CD4-positive, alpha-beta T cell treated with Interleukin-12 subunit alpha and Interleukin-12 subunit beta, for 1 hour (primary cell): Measurements from ENCODE around the gene TBC1D5.
"Not testable (repeated sequence)": the region's sequence is repeated elsewhere in the genome, so short reads cannot be mapped to it uniquely, and the experiment has no call there.

Source experiments
- DNase-seq: peaks from one replicate; pipeline ENCODE4 v3.0.0-alpha.2; 2020

Gene TBC1D5

DNA sequence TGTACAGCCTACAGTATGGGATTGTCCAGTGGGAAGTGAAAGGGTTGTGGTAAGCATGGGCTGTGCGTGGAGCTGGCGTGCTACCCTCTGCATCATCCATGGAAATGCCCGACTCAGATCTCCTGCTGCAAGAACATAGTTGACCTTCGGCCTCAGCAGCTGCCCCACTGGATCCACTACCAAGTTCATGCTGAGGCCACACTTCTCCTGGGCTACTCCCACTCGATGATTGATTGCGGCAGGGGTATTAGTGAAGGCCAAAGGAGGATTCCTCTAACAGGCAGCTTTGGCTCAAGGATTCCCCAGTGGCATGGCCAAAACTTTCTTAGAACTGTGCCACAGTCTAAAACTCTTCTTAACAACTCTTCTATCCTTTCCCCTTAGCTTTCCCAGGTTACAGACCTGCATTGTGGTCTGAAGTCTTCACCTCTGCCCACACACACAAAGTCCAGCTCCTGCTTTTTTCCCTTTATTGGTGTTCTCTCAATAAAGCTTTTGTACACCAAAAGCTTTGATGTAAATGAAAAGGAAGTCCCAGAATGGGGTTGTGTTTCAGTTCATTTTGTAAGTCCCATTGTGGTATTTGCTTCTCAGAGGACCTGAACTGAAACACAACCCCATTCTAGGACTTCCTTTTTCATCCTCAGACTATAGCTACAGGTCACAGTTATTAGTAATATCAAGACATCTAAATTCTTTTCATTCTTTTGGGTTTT lies 4.9 kb upstream of the TBC1D5 start:
- no peak for DNase-seq

DNA sequence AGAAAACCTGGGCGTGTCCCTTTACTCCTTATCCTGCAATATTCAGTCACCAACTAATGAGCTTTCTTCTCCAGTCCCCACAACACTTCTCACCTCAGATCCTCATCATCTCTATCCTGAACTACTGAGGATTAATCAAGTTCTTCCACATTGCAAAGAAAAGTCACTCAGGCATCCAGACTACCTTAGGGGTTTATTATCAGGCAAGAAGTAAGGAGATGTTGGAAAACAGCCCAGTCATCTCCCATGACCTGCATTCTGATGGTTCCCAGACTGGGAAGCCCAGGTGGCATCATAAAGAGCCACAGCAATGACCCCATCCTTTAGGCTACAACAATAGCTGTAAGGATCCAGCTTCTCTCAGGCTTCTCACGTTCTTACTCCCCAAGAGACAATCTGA lies 3.5 kb upstream of the TBC1D5 start:
- DNase-seq, result no peak

DNA sequence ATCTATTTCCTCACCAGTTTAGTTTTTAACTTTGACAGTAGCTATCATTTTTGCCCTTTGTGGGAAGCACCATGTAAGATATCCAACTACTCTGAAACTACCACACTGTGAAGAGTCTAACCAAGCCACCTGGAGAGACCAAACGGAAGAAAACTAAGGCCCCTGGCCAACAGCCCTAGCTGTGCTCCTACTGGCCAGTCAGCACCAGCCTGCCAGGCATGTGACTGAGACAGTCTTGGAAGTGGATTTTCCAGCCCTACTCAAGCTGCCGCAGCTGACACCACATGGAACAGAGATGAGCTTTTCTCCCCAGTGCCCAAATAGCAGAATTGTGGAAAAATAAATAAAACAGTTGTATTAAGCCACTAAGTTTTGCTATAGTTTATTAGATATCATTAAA lies 2.9 kb upstream of the TBC1D5 start:
- DNase-seq, result no peak

DNA sequence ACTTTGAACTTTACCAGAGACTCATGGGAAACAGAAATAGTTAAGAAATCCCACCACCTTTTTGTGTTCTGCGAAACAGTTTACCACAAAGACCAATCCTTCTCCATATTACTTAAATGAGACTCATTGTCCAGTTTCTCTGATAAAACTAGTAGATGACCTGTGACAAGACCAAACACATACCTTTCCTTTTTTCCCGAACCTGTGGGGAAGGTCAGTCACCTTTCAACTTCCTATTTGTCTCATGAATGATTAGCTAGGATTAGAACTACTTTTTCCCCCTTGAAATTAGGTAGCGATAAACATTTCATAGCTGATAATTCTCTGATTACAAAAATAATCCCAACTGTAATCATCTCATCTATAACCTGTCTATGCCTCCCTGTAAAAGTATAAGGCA lies 2.3 kb upstream of the TBC1D5 start:
- DNase-seq, result no peak

DNA sequence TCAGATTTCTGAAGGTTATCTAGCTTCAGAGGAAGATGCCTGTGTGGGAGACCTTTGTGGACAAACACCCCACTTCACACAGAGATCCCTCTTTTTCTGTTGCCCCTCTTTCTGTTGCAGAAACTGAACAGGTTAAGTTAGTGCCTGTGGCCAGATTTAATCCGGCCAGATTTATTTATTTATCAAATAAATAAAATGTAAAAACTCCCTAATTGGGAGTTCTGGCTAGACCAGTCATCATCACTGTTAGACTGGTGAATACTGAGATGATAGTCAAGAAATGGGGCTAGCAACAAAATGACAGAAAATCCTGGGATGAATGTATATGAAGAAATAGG lies 1.2 kb upstream of the TBC1D5 start:
- no peak for DNase-seq

DNA sequence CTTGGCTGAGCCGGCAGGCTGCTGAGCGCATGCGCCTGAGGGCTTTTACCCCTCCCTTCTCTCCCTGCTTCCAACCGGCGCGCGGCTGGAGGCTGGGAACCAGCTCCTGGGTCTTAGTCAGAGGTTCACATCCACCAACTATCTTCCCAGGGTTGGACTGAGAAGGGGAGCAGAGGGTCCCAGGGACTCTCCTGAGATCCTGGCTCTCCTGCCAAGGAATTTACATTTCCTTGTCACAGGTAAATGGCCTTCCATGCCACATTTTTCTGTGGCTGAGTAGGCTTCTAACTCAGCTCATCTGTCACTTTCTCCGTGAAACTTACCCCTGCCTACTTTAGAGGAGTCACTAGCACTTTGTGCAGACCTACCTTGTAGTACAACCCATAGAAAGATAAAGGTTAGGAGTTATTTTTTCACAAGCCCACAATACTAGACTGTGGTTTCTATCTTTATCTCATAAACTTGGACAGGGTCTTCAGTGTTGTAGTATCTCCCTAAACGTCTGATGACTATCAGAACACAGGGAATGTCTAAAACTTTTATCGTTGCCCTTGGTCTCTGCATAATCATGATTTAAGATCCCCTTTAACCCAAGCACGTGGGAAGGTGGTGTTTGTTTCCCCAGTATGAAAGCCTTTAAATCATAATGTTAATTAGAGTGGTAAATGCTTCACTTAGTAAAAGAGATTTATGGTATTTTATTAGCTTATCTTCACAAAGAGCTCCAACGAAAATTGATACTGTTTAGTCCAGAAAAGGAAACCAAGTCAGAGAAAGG lies 638 bp upstream of the TBC1D5 start:
- no peak for DNase-seq

DNA sequence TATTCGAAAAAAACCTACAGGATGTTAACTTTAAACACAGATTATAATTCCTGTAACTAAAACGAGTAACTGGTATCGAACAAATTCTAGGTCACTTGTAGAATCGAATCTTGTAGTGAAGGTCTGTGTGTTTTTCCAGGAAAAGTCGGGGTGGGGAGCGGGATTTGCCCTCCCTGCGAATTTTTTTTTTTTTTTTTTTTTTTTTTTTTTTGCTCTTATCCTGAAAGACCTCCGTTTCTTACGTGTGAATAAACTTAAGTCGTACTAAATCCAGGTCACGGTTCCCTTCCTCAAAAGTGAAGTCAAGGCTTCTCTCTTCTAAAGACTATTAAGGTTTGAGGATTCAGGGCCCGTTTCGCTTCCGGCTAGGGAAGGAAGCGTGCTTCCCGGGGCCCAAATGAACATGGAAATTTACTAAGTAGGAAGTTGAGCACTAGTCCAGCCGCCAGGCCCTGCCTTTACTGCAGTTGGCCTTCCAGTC lies 770 bp downstream of the TBC1D5 start:
- no peak for DNase-seq

DNA sequence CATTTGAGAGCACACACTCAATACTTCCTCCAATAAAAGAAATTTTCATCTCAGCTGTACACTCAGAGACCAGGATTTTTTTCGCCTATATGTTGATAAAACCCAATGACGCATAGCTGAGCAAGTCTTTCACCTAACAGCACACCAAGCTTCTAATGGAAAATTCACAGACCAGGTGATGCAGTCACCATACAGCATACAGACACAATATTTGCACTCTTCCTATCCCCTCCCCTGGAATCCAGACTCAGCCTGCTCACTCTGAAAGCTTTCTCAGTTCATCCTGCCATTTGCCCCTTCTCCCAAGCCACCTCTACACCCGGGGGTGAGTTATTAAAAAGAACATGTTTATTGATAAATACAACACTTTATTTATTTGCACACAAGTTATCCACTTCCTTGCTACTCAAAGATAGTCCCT lies 1.7 kb downstream of the TBC1D5 start:
- DNase-seq, result no peak

DNA sequence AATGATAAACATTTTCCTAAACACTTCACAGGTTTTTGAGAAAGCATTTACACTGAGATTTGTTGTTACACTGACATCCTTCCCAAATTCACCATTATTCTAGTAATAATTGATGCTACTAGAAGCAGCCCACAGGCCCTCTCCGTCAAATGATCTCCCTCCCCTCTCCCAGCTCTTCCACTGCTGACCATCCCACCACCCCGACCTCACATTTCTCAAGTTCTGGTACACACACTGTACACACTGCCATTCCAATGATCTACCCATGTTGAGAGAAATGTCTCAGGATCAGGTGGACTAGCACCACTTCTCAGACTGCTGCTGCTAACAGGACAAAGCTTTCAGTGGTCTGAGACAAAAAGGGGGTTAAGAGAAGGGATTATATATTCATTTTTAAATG lies 3.5 kb downstream of the TBC1D5 start:
- no peak for DNase-seq

DNA sequence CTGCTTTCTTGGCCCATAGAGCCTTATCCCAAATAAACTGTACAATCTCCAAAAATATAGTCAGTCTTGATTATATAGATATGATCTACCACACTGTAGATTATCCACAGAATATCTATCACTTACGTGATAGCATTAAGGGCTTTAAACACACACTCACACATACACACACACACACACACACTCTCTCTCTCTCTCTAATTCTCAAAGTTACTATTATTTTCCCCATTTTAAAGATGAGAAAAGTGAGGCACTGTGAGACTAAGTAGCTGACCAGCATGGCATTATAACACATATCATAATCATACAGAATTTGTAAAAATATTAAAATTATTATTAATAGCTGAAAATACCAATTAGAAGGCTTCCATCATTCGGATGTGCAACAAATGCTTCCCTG lies 4.2 kb downstream of the TBC1D5 start:
- DNase-seq, result no peak

DNA sequence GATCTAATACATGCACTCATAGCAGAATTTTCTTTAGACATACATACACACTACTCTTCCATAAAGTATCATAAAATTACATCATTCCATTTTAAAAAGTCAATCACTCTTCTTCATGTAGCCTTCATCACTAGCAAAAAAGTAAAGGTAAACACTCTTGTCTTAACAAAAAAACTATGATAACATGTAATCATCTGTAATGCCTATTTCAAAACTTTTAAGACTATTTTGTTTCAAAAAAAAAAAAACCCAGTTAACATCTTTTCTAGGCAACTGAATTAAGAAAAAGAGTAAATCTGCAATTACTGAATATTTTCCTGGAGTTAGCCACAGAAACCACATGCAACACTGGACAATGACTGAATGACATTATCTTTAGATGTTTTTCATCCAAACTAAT lies 4.8 kb downstream of the TBC1D5 start:
- no peak for DNase-seq

DNA sequence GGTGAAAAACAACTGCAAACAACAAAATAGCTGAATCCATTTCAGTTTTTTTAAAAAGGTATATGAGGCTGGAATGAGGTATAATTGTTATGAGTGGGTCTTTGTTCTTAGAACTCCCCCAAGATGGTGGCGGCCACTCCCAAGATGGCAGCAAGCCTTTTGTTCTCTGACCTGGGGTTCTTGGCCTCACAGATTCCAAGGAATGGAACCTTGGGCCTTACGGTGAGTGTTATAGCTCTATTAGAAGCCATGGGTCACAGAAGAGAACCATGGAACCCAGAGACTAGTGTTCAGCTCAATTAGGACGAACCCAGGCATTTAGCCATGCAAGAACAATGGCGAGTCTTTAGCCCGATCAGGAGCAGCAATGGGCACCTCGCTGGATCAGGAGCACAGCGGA lies 7.1 kb downstream of the TBC1D5 start:
- DNase-seq, result not testable (repeated sequence)

DNA sequence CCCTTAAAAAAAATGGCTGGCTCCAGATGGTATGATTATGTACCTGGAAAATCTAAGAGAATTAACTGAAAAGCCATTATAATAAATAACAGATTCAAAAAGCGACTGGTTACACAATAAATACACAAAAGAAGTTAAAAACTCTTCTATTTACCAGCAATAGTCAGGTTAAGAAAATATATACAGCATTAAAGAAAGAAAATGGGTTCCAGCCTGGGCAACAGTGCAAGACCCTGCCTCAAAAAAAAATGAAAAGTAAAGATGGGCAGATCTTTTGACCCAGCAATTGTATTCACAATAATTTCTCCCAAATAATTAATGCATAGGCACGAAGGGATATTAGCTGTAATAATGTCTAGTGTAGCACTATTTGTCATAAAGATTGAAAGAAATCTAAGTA lies 8.7 kb downstream of the TBC1D5 start:
- no peak for DNase-seq

DNA sequence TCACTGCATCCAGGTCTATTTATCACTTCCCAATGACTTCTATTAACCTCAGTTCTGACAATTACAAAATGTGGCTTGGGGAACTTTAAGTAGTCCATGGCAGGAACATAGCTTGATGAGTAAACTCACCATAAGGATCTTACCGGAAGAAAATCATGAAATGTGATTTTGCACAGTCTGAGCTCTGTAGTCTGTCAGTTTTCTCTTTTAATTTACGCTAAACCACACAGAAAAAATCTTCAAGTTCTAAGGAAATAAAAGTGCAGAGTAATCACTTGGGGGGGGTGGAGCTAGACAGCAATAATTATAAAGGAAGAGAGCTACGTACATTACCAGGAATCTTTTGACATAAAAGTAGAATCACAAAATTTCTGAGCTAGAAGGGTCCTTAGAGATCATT lies 9.2 kb downstream of the TBC1D5 start:
- no peak for DNase-seq

DNA sequence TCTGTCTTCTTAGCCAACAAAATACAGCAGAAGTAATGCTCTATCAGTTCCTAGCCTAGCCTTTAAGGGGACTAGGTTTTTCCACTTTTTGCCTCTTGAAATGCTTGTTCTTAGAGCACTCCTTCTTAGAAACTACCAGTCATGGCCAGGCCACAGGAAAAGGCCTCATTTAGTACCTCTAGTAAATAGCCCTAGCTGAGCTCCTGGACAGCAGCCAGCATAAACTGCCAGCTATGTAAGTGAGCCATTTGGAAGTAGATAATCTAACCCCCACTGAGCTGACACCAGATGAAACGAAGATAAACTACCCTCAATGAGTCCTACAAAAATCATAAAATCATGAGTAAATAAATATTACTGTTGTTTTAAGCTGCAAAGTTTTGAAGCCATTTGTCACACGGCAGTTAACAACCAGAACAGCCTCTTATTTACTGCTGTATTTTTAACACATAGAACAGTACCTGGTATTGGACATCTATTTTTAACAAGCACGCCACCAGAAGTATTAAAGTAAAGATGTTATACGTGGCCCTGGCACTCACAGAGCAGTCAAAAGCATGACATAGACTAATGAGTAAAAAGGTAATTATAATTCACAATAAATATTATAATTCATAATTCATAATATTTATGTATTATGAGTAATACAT lies 12.0 kb downstream of the TBC1D5 start:
- no peak for DNase-seq

DNA sequence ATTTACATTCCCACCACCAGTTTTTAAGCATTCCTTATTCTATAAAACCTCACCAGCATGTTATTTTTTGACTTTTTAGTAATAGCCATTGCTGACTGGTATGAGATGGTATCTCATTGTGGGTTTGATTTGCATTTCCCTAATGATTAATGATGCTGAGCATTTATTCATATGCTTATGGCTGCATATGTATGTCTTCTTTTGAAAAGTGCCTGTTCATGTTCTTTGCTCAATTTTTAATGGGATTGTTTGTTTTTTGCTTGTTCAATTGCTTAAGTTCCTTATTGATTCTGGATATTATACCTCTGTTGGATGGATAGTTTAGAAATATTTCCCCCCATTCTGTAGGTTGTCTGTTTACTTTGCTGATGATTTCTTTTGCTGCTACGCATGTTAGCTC lies 16.1 kb downstream of the TBC1D5 start:
- DNase-seq, result no peak

DNA sequence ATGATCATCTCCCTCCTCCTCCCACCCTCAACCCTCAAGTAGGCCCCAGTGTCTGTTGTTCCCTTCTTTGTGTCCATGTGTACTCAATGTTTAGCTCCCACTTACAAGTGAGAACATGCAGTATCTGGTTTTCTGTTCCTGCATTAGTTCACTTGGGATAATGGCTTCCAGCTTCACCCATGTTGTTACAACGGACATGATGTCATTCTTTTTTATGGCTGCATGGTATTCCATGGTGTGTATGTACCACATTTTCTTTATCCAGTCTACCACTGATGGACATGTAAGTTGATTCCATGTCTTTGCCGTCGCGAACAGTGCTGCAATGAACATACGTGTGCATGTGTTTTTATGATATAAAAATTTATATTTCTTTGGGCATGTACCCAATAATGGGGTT lies 16.6 kb downstream of the TBC1D5 start:
- not testable (repeated sequence) for DNase-seq

DNA sequence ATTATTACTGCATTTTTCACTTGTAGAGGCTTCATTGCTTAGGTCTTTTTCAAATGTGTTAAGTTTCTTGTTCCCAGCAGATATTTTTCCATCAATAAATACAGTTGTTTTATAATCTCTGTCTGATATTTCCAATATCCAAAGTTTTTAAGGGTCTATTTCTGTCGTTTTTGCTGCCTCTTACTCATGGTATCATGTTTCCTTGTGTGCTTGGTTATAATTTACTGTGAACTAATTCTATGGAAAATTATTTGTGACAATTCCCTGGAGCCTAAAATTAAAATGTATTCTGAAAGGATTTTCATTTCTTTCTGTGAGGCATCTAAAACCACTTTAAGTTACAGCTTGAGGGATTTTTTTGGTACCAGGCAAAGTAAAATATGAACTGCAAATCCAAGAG lies 17.5 kb downstream of the TBC1D5 start:
- DNase-seq, result no peak

DNA sequence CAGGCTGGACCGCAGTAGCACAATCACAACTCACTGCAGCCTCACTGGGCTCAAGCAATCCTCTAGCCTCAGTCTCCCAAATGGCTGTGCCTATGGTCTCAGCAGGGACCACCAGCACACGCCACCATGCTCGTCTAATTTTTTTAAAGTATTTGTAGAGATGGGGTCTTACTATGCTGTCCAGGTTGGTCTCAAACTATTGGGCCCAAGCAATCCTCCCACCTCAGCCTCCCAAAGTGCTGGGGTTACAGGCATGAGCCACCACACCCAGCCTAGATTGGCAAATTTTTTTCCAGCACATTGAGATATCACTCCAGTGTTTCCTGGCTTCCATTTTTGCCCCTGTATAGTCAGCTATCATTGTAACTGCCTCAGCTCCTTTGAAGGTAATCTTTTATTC lies 18.3 kb downstream of the TBC1D5 start:
- no peak for DNase-seq

DNA sequence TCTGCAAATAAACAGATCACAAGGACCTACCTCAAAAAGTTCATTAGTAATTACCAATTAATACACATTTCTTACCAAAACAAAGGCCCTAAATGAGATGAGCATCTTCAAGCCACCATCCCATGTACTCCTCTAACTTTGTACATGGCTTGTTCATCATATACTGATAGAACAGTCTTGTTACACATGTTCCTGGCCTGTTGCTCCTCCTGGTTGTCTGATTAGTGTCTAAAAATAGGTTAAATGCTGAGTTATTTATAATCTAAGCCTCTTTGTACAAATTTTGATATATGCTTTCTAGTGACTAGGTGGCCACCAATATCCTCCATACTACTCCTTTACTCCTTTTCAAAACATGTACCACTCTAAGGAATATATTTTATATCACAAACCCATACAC lies 25.0 kb downstream of the TBC1D5 start:
- DNase-seq, result no peak

DNA sequence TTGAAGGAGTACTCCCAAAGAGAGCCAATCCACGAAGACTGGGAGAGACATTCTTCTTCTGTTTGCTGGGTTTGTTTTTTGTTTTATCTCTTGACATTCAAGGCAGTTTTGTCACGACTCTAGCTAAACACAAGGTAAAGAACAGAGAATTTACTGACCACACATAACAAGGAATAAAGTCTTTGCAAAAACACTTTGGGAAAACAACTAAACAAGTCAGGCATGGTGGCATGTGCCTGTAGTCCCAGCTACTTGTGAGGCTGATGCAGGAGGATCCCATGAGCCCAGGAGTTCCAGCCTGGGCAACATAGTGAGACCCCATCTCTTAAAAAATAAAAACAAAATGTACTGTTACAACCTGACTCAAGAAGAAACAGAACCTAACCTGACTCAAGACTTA lies 28.0 kb downstream of the TBC1D5 start:
- DNase-seq, result no peak

DNA sequence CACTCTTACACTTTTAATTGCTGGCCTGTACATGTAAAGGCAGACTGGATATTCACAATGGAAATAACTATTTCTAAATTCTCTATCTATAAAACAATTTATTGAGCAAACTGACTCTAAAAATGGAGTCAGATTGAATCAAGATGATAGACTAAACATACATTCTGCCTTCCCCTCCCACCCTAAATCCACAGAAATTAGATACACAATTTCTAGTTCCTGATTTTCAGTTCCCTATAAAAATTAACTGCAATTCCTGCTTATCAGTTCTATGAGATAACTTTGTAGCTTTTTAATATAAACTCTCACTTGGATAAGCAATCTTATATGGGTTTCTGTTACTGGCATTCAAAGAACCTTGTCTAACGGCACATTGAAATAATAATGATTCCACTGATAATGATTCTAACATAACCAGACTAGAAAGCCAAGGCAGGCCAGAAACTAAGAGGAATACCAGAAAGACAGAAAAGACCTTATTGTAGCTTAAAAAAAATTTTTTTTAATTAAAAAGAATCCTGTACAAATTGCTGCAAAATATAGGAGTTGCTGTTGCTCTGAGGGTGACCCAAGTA lies 33.1 kb downstream of the TBC1D5 start:
- no peak for DNase-seq

DNA sequence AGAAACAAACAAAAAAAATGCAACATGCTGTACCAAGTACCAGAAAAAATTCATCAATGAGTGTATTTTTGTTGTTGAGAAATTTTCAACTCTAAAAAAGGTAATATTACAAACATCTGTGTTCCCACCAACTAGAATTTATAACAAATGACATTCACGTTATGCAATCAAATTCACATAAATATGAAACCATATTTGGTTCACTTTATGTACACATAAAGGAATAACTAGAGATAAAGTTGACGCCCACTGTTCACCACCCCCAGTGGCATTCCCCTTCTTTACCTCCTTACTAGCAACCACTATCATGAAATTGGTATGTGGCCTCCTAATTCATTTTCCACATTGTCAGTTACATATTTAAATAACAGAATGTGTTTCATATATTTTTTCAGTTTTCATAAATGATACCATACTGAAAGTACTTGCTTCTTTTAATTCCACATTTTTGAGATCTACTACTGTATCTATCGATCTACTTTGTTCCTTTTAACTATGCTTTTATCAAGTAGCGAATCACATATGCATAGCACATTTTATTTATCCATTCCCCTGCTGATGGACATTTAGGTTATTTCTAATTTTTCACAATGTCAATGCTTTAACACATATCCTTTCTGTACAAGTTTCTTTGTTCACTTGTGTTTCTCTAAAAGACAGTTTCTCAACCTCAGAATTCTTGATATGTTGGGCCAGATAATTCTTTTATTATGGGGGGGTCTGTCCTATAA lies 34.5 kb downstream of the TBC1D5 start:
- DNase-seq, result no peak
